ENCODE measurements around the gene MPST. TPM values are rescaled to one million over a fixed set of nuclear protein-coding genes. Genes with fewer than 3 reads are reported as not detected.

Gene MPST
- total RNA-seq, 1 donor, result 48.9 TPM

GRCh38 chr22:37044634-37045625 is 25.4 kb downstream of the MPST start:
- DNase-seq (ENCODE audit: low read depth), result no peak
- no peak for TF ChIP-seq CTCF (IDR thresholded peaks at IDR 0.05; ENCODE audit: insufficient read depth, low read length)
- H3K4me3 ChIP-seq (ENCODE audit: low read depth, low read length), result no peak overlapping the region

GRCh38 chr22:37045958-37046357 is 26.4 kb downstream of the MPST start:
- TF ChIP-seq CTCF (IDR thresholded peaks at IDR 0.05; ENCODE audit: insufficient read depth, low read length), result peak; percentile 64
- H3K4me3 ChIP-seq (ENCODE audit: low read depth, low read length), result no peak overlapping the region
- peak; percentile 53 for DNase-seq (ENCODE audit: low read depth)

- no peak for TF ChIP-seq CTCF (IDR thresholded peaks at IDR 0.05; ENCODE audit: insufficient read depth, low read length)
- no peak overlapping the region for H3K4me3 ChIP-seq (ENCODE audit: low read depth, low read length)
- DNase-seq (ENCODE audit: low read depth), result no peak
Measured at GRCh38 chr22:37046589-37046988, 27.0 kb downstream of the MPST start.

- no peak for TF ChIP-seq CTCF (IDR thresholded peaks at IDR 0.05; ENCODE audit: insufficient read depth, low read length)
- no peak for DNase-seq (ENCODE audit: low read depth)
- H3K4me3 ChIP-seq (ENCODE audit: low read depth, low read length), result no peak overlapping the region
Measured at GRCh38 chr22:37047006-37047405, 27.5 kb downstream of the MPST start.

- no peak for DNase-seq (ENCODE audit: low read depth)
- no peak for TF ChIP-seq CTCF (IDR thresholded peaks at IDR 0.05; ENCODE audit: insufficient read depth, low read length)
- no peak overlapping the region for H3K4me3 ChIP-seq (ENCODE audit: low read depth, low read length)
Measured at GRCh38 chr22:37048133-37048532, 28.6 kb downstream of the MPST start.

GRCh38 chr22:37049224-37049623 is 29.7 kb downstream of the MPST start:
- no peak for DNase-seq (ENCODE audit: low read depth)
- no peak overlapping the region for H3K4me3 ChIP-seq (ENCODE audit: low read depth, low read length)
- TF ChIP-seq CTCF (IDR thresholded peaks at IDR 0.05; ENCODE audit: insufficient read depth, low read length), result no peak
